Measurements from ENCODE around the gene DNASE2.

Gene DNASE2

GRCh38 chr19:12833738-12834565, 47.3 kb downstream of the DNASE2 start:
- no peak for DNase-seq (ENCODE audit: low read depth in 2 of 2)

GRCh38 chr19:12833418-12833737, 47.9 kb downstream of the DNASE2 start:
- DNase-seq (ENCODE audit: low read depth in 2 of 2), result no peak

- DNase-seq (ENCODE audit: low read depth in 2 of 2), result no peak
These were observed 52.8 kb downstream of the DNASE2 start for GRCh38 chr19:12828494-12828893.

- no peak for DNase-seq (ENCODE audit: low read depth in 2 of 2)
These were observed 55.8 kb downstream of the DNASE2 start for GRCh38 chr19:12825254-12826131.
